Coronary artery (tissue), 2 donors: ENCODE measurements around the gene TBC1D5.
A peak's percentile ranks its signal among the peaks of the same experiment; 100 is the strongest.

Source experiments
- DNase-seq: peaks from one replicate; pipeline ENCODE4 v3.0.0-alpha.2; 2017; ENCODE audit warnings: low spot score
- H3K27ac ChIP-seq, 2 donors: fragments of 200-600 bp; sonication (generic); one replicate each; pipeline ENCODE4 v1.5.1; 2016 to 2019
- H3K4me3 ChIP-seq: fragments of 200-600 bp; sonication (generic); 2 replicates; pipeline ENCODE4 v1.5.1; 2016; ENCODE audit warnings: mild to moderate bottlenecking, moderate library complexity
- TF ChIP-seq, protein P1 (sequence below): fragments of 200-600 bp; sonication (generic); IDR thresholded peaks from one replicate; pipeline ENCODE4 v1.5.1; 2019; ENCODE audit warnings: antibody characterized with exemption

Gene TBC1D5

DNA sequence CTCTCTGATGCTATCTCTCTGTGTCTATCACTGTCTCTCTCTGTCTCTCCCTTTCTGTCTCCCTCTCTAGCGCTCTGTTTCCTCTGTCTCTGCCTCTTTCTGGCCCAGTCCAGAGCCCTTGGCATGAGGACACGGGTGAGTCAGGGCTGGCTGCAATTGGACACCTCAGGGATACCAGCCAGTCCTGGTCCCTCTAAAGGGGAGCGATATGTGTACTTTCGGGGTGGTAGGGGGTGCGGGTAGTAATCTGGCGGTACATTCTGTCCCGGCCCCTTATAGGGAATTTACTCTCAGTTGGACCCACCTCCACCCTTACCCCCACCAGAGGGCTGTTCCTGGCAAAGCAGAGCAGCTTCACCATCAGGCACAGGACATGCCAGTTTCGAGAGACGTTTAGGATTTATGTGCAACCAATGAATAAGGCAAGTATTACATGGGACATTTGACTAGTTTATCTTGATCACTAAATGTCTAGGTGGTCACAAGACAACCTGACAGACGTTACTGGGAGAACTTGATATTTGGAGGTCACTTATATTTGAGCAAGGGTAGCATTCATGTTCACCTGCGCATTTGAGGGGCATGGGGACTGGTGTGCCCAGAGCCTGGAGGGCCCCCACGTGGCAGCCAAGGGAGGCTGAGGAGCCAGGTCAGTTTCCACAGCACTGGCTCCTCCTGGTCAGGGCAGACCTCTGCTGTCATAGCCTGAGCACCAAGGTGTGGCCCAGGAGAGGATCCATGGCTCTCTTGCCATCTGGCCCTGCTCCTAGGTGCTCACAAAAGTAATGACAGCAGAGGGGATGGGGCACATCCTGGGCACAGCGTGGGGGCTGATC, 601.5 kb downstream of the TBC1D5 start:
- no peak overlapping the region for H3K4me3 ChIP-seq
- TF ChIP-seq, protein P1, sequence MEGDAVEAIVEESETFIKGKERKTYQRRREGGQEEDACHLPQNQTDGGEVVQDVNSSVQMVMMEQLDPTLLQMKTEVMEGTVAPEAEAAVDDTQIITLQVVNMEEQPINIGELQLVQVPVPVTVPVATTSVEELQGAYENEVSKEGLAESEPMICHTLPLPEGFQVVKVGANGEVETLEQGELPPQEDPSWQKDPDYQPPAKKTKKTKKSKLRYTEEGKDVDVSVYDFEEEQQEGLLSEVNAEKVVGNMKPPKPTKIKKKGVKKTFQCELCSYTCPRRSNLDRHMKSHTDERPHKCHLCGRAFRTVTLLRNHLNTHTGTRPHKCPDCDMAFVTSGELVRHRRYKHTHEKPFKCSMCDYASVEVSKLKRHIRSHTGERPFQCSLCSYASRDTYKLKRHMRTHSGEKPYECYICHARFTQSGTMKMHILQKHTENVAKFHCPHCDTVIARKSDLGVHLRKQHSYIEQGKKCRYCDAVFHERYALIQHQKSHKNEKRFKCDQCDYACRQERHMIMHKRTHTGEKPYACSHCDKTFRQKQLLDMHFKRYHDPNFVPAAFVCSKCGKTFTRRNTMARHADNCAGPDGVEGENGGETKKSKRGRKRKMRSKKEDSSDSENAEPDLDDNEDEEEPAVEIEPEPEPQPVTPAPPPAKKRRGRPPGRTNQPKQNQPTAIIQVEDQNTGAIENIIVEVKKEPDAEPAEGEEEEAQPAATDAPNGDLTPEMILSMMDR = no peak
- no peak for DNase-seq
- H3K27ac ChIP-seq = no peak overlapping the region

DNA sequence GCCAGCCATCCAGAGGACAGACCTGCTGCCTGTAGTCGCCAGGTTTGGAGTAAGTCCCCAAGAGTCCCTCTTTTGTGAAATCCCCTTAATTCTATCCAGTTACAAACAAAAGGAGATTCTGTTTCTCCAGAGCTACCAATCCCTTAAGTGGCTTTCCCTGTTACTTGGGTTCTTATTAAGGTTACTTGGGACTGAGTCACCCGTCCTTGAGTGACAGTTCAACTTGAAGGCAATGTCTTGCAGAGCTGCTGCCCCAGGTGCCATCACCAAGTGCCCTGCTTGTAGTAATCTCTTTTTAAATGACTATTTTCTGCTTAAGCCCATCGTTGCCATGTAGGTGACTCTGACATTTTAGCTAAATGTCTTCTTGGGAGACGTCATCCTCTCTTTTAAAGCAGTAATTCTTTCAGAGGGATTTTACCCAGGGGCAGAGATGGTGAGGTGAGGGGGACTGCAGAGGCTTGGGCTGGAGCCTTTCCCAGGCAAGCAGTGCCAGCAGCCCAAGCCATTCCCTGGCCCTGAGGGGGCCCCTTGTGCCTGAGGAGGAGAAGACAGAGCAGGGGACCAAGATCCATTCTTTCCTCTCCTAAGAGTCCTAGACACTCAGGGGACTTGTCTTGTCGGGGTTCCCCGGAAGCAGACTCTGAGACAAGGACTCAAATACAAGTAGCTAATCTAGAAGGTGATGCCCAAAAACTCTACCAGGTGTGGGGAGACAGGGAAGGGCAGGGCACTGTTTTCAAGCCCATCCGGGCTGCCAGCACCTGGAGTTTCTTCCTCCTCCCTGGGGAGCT, 604.0 kb downstream of the TBC1D5 start:
- DNase-seq = no peak
- H3K4me3 ChIP-seq = no peak overlapping the region
- no peak overlapping the region for H3K27ac ChIP-seq
- TF ChIP-seq, protein P1 = no peak

DNA sequence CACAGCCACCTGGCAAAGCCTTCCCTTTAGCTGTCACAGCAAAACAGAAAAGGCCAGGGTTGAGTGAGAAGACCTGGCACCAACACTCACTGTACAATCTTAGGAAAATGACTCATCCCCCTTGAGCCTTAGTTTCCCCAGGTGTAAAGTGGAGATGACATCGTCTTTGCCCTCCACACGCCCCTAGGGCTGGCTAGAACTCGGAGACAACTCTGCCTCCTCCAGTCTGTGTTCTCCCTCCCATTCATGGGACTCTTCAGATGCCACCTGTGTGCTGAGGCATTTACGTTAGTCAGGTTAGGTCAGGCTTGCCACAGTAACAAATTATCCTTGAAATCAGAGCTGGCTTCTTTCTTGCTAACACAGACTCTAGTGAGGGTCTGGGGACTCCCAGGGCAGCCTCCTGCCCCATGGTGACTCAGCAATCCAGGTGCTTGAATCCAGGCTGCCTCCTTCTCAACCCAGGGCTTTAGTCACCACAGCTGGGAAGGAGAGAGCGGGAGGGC, 605.1 kb downstream of the TBC1D5 start:
- no peak overlapping the region for H3K27ac ChIP-seq
- peak; percentile 50 for DNase-seq
- H3K4me3 ChIP-seq = no peak overlapping the region
- TF ChIP-seq, protein P1 = no peak

DNA sequence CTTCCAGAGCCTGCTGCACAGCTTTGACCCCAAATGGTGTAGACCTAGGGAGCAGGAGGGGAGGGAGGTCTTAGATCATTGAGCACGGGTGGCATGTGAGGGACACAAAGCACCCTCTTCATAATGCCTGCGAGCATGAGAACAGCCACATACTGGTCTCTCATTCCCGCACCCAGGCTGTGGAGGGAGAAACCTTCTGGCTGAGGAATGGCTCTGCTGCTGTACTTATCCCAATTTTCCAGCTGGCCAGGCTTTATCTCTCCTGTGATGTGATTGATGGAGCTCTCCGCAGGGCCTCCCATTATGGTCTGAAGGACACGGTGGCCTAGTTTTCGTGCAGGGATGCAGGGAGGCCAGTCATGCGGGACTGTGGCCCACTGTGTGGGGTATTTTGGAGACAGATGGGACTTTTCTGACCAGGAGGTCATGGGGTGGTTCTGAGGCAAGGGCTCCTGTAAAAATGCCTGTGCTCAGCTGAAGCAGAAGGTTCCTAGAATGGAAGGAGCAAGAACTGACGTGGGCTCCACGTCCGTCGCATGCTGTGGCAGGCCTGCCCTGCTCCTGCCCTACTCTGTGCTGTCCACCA, 606.2 kb downstream of the TBC1D5 start:
- Histone ChIP-seq H3K4me3 (no peak overlapping the region), H3K27ac (no peak overlapping the region)
- peak; percentile 71 for DNase-seq
- TF ChIP-seq, protein P1 = no peak

DNA sequence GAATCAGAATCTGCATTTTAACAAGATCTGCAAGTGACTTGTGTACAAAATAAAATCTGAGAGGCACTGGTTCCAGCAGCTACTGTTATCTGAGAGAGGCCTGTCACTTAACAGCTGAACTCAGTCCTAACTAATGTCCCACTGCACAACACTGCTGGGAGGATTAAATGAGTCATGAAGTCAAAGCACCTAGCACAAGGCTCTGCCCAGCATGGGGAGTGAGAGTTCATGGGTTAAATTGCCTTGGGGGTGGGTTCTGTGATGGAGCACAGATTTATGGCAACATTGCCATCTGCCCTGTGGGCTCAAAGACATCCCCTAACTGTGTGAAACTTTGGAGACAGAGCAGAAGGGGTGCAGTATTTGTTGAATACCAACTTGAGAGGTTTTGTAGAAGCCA, 606.7 kb downstream of the TBC1D5 start:
- TF ChIP-seq, protein P1 = no peak
- DNase-seq = no peak
- H3K27ac ChIP-seq = no peak overlapping the region

DNA sequence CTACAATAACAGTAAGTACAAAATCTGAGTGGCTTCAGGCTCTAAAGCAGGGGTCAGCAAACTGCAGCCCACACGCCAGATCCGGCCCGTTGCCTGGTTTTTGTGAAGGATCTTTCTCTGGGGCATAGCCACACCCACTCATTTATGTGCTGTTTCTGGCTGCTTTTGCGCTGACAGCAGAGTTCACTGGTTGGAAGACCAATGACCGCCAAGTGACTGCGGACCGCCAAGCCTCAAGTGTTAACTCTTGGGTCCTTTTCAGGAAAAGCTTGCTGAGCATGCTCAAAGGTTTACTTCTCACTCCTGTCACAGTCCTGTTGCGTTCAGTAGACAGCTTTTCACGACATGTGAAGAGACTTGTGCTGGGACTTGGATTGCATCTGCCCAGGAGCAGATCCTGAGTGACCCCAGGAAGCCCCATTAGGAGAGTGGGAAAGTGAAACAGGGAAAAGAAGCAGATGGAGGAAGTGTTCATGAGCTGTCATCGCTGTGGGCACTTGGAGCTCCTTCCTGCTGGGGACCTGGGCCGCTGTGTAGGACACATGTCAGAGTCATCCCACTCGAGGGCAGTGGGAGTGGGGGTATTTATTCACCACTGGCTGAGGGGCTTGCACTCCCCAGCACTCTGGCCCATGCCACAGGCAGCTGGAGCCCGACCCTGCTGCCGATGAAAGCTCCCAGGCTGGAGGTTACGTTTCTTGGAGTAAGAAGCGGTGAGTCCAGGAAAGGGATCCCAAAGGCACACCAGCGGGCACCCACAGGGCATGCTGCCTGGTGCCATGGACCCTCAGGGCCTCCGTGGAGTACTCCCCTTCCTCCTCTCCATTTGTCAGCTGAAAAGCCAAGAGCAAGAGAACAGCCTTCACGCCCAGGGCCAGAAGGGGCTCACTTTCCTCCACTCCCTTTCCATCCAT, 608.5 kb downstream of the TBC1D5 start:
- TF ChIP-seq, protein P1 = no peak
- Histone ChIP-seq H3K4me3 (no peak overlapping the region), H3K27ac (no peak overlapping the region)
- DNase-seq = peak; percentile 72

More for the DNA sequence above, 606.7 kb downstream of the TBC1D5 start:
- no peak overlapping the region for H3K4me3 ChIP-seq
